Heart left ventricle (tissue), 13 donors: Measurements from ENCODE around the gene SCP2.

Experiments
- CTCF ChIP-seq, 12 donors: fragments of 200-600 bp; sonication (generic) in 4 of 12; IDR thresholded peaks; one replicate each; pipeline versions ENCODE4 v1.5.0 to v1.8.0; 2018 to 2022; ENCODE audit warnings: antibody characterized with exemption in 12 of 12, mild to moderate bottlenecking in 5 of 12
- POLR2A ChIP-seq, 2 donors: fragments of 450-650 bp; IDR thresholded peaks; one replicate each; pipeline ENCODE4 v1.6.1; 2017; ENCODE audit warnings: antibody characterized with exemption in 2 of 2, mild to moderate bottlenecking in 2 of 2, moderate library complexity in 2 of 2
- donor health status: ischemic (EF 13 %, LVEDD 7.1; RV severe dilation, severe dysfunction).
- donor health status: DM: no; HTN: yes; CAD: no.
- donor health status: DM: no; HTN: no; CAD: no.
- donor health status: ischemic (EF 25% LVEDD 6.9; RV normal size, moderate dysfunction).
- donor health status: ischemic (EF 25% LVEDD 5.7; RV mildly dilated, moderate dysfunction).
- donor health status: ischemic (EF 35%, LVEDD 5.7; RV mildly dilated, moderate dysfunction).
- donor health status: nonischemic (EF 11% LVEDD 7.7; RV severe dilation, severe dysfunction).
- donor health status: DM: yes; HTN: yes; CAD: no.
- donor health status: PGD.
- donor health status: ischemic (EF 29% LVEDD 5.4; RV normal size, mild dysfunction).
- donor health status: nonischemic (EF 23%, LVEDD 6.1; RV moderate dilation, normal function).

DNA sequence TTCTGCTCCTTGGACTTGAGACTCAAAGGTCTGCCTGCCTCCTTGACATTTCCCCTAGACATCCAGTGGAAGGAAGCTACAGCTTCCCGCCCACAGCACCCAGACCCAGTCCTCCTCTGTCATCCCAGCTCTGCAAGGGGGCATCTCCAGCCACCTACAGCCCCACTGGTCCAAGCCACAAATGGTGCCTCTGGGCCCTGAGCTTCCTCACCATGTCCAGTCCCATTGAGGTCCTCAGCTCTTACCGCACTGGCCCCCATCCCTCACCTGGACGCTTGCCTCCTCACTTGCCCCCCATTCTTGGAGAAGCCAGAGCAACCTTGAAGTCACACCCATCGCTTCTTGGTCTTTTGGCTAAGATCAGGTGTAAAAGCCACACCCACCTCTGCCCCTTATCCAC lies 148.1 kb downstream of the SCP2 start:
- TF ChIP-seq CTCF (IDR thresholded peaks at IDR 0.05) (no peak), POLR2A (IDR thresholded peaks at IDR 0.05) (no peak)
